HepG2 (cell line): ENCODE results near the gene FAM120C. TPM values are rescaled to one million over a fixed set of nuclear protein-coding genes. Genes with fewer than 3 reads are reported as not detected.

ENCODE experiments used
- ATAC-seq: fragments of 200-7000 bp; cut with Tn5 transposase; 3 replicates; pipeline ENCODE4 v1.9.1; 2020; ENCODE audit warnings: mild to moderate bottlenecking, moderate library complexity
- BruUV-seq: library from RNA; stranded (reverse); fragments of 400-500 nt; replicated peaks from 2 replicates; lab custom pipeline; 2021; lab: Mats Ljungman, UMichigan
- CTCF ChIA-PET: fragments of 300-600 bp; formaldehyde crosslinking; extraction: SDS; loops from one replicate; lab custom pipeline; 2021; ENCODE audit warnings: low total read pairs, inconsistent platforms, low intra/inter-chr PET ratio; lab: Yijun Ruan, JAX
- POLR2A ChIA-PET: fragments of 350-600 bp; sonication (Branson Sonifier 250); formaldehyde crosslinking; loops from one replicate; lab custom pipeline; 2020; ENCODE audit warnings: antibody characterized with exemption, inconsistent platforms; lab: Yijun Ruan, JAX
- DNase-seq: peaks from one replicate; pipeline ENCODE4 v3.0.0-alpha.2; 2015; ENCODE audit warnings: low spot score
- FAIRE-seq: peaks from 3 replicates; lab custom pipeline; 2011; peaks lifted over from hg19 to GRCh38; lab: Jason Lieb, UNC
- H2AFZ ChIP-seq: one replicate; pipeline ENCODE4 v1.6.1; 2011; ENCODE audit warnings: low read length, inconsistent platforms
- H3K27ac ChIP-seq: fragments of 300-600 bp; 3 replicates; pipeline ENCODE4 v1.8.0; 2011; ENCODE audit warnings: mixed run types, mild to moderate bottlenecking, mixed read lengths, low read length, inconsistent platforms; ENCODE audit not compliant: insufficient read depth; ENCODE audit errors: extremely low read length
- H3K27me3 ChIP-seq, 2 experiments: fragments of 200-600 bp in 1 of 2; 2 replicates in 1 of 2; 3 replicates in 1 of 2; pipeline versions ENCODE4 v1.6.0 to v1.8.0; 2011; ENCODE audit warnings: low read length in 2 of 2, mild to moderate bottlenecking in 2 of 2, moderate library complexity in 2 of 2, inconsistent platforms in 1 of 2; ENCODE audit not compliant: insufficient read depth in 2 of 2, control insufficient read depth in 1 of 2
- H3K36me3 ChIP-seq, 2 experiments: fragments of 200-600 bp in 1 of 2; replicated peaks in 1 of 2; 2 replicates in 1 of 2; 3 replicates in 1 of 2; pipeline versions ENCODE4 v1.5.1 to v1.8.0; 2011; ENCODE audit warnings: low read length in 2 of 2, inconsistent platforms in 1 of 2; ENCODE audit not compliant: insufficient read depth in 2 of 2, control insufficient read depth in 1 of 2
- H3K4me1 ChIP-seq: 2 replicates; pipeline ENCODE4 v1.5.1; 2012; ENCODE audit warnings: low read length, inconsistent platforms; ENCODE audit not compliant: insufficient read depth
- H3K4me2 ChIP-seq: 2 replicates; pipeline ENCODE4 v1.6.0; 2011; ENCODE audit warnings: low read depth, low read length, inconsistent platforms
- H3K4me3 ChIP-seq, 3 experiments: fragments of 200-600 bp in 1 of 3; sonication (generic), shearing (Covaris generic) in 1 of 3; replicated peaks in 1 of 3; 2 replicates each; pipeline ENCODE4 v1.5.1; 2011 to 2016; ENCODE audit warnings: low read length in 3 of 3, inconsistent platforms in 2 of 3, low read depth in 2 of 3, mild to moderate bottlenecking in 2 of 3, control low read depth in 1 of 3, mixed read lengths in 1 of 3; ENCODE audit not compliant: insufficient read depth in 1 of 3
- H3K79me2 ChIP-seq: one replicate; pipeline ENCODE4 v1.6.1; 2011; ENCODE audit warnings: low read length, inconsistent platforms; ENCODE audit not compliant: insufficient read depth
- H3K9ac ChIP-seq: 2 replicates; pipeline ENCODE4 v1.6.0; 2011; ENCODE audit warnings: mild to moderate bottlenecking, low read depth, low read length, inconsistent platforms; ENCODE audit not compliant: insufficient read depth
- H3K9me3 ChIP-seq: 2 replicates; pipeline ENCODE4 v1.5.1; 2012; ENCODE audit warnings: mild to moderate bottlenecking, low read length
- H4K20me1 ChIP-seq: 2 replicates; pipeline ENCODE4 v1.6.0; 2011; ENCODE audit warnings: inconsistent platforms, mild to moderate bottlenecking, low read length, moderate library complexity; ENCODE audit not compliant: insufficient read depth
- RAD51 ChIP-seq: fragments of 450-650 bp; IDR thresholded peaks from 2 replicates; pipeline ENCODE4 v1.6.1; 2016; ENCODE audit warnings: borderline replicate concordance
- RBFOX2 ChIP-seq: fragments of 200-400 bp; formaldehyde crosslinking; IDR thresholded peaks from 2 replicates; pipeline ENCODE4 v1.6.1; 2017; ENCODE audit warnings: low read depth, mild to moderate bottlenecking, low read length
- SIN3B ChIP-seq: fragments of 150-350 bp; IDR thresholded peaks from 2 replicates; pipeline ENCODE4 v1.6.1; 2014; ENCODE audit warnings: low read length
- SIX4 ChIP-seq: sonication (generic); formaldehyde crosslinking; IDR thresholded peaks from 2 replicates; pipeline ENCODE4 v1.4.0; 2020; ENCODE audit warnings: missing genetic modification reagents
- XRCC5 ChIP-seq: fragments of 200-400 bp; formaldehyde crosslinking; optimal IDR thresholded peaks from 2 replicates; pipeline ENCODE3; 2017; ENCODE audit warnings: mild to moderate bottlenecking, low read length
- ZFP82 ChIP-seq: sonication (generic); formaldehyde crosslinking; IDR thresholded peaks from 2 replicates; pipeline ENCODE4 v1.5.1; 2020; ENCODE audit warnings: mild to moderate bottlenecking, missing genetic modification reagents, borderline replicate concordance
- ZNF629 ChIP-seq: sonication (generic); formaldehyde crosslinking; conservative IDR thresholded peaks from 2 replicates; pipeline ENCODE4 v1.5.0; 2020; ENCODE audit warnings: missing genetic modification reagents
- WGBS: methylation state at CpG from one replicate; pipeline ENCODE4 v1.1.6; 2017; ENCODE audit warnings: low lambda C conversion rate; 5-methylcytosine and 5-hydroxymethylcytosine counted together
- in situ Hi-C: cut with HindIII; loops from 2 replicates; pipeline ENCODE4 v1.10.0; 2017; ENCODE audit warnings: low pct_unique_long_range_greater_than_20kb; ENCODE audit not compliant: extremely low pct_ligation_motif_present
- intact Hi-C: fragments of 100-400 bp; cut with micrococcal nuclease; formaldehyde crosslinking; loops from one replicate; pipeline ENCODE4 v1.10.0; 2022; ENCODE audit not compliant: unreplicated experiment
- polyA plus RNA-seq, 8 experiments: library from polyadenylated mRNA; depleted of rRNA in 3 of 8; stranded (reverse) in 7 of 8; unstranded in 1 of 8; fragments of >200 nt; fragmentation: Illumina TruSeq in 4 of 8; extraction: Trizol in 4 of 8; gene quantifications; 2 replicates each; pipeline versions ENCODE4 v1.2.1 to v1.2.3, GENCODE V29; 2011 to 2016; ENCODE audit warnings: low read depth in 4 of 8, missing spikeins in 1 of 8, mixed read lengths in 1 of 8; ENCODE audit not compliant: insufficient read depth in 1 of 8
- total RNA-seq, 5 experiments: library from RNA; depleted of rRNA; stranded (reverse); fragments of >200 nt; fragmentation: Illumina TruSeq; extraction: Trizol; gene quantifications; 2 replicates each; pipeline ENCODE4 v1.2.3, GENCODE V29; 2016; ENCODE audit warnings: low read depth in 1 of 5
- TF ChIP-seq, protein P1 (sequence below): sonication (generic); formaldehyde crosslinking; IDR thresholded peaks from 2 replicates; pipeline ENCODE4 v1.8.0; 2022; ENCODE audit warnings: missing genetic modification reagents, mild to moderate bottlenecking, moderate library complexity, borderline replicate concordance
- TF ChIP-seq, protein P2 (sequence below): IDR thresholded peaks from 2 replicates; pipeline ENCODE4 v1.6.1; 2016; ENCODE audit warnings: low read depth
- TF ChIP-seq, protein P3 (sequence below): sonication (generic); formaldehyde crosslinking; IDR thresholded peaks from 2 replicates; pipeline ENCODE4 v1.5.0; 2020; ENCODE audit warnings: missing genetic modification reagents

The FAM120C gene
- total and polyA plus RNA-seq, 2 of the 13 experiments (the other 11 are each of a cell fraction or from before 2014, with no cell fraction given) = 4.6 to 7.4 TPM

DNA sequence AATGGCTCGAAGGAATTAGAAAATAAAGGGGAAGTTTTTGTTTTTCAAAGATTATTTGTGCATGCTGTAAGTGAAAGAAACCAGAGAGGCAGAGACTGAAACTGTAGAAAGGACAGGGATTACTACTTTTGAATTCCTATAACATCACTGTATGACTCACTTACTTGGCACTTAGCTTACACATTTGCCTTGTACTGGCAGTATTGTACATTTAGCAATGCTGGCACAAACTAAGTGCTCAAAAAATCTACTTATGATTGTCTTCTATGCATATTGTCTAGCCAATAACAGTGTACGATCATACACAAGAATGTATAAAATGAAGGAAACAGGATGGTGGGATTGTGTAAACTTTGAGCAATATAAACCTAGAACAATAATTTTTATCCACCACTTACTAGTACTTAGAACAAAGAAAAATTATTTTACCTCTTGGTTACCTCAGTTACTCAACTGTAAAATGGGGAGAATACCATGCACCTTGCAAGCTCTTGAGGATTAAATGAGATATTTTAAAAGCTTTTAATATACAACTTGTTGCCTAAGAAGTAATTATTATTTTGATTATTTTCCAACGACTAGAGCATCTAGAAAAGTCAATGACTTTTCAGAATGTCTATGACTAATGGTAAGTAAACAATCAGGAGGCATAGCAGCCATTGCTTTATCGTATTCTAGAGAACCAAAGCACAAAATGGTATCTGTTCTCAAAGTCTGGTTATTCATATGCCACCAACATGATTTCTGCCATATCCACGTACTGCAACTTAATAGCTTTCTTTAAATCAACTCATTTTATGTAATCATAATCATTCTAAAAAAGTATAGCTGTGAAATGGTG lies 4.7 kb downstream of the FAM120C start:
- no peaks in the 10 kb centered on the region for H3K27me3 ChIP-seq
- 80% methylated on average over 5 of the region's 5 CpGs for WGBS
- peaks cover 12% of the 10 kb centered on the region for H4K20me1 ChIP-seq
- POLR2A ChIA-PET = interaction anchor here (0.7 to 0.9 kb wide), 2 partner anchors 133 to 494 kb away, joined by 3 read pairs; no protein-coding TSS in a partner anchor
- CTCF ChIA-PET = no interaction called here
- no peak overlapping the region for H2AFZ ChIP-seq
- DNase-seq (peak; percentile 12), FAIRE-seq (no peak), ATAC-seq (no peak)
- peaks cover 47% of the 10 kb centered on the region for H3K4me1 ChIP-seq
- H3K27ac ChIP-seq = no peak overlapping the region
- H3K36me3 ChIP-seq = no peaks in the 10 kb centered on the region
- H3K79me2 ChIP-seq = peaks cover 62% of the 10 kb centered on the region
- BruUV-seq = no TSS peak
- intact Hi-C loops (no loop called here), in situ Hi-C loops (no loop called here)
- TF ChIP-seq ZFP82 (CRISPR knock-in tag) = no peak
- TF ChIP-seq, protein P1, sequence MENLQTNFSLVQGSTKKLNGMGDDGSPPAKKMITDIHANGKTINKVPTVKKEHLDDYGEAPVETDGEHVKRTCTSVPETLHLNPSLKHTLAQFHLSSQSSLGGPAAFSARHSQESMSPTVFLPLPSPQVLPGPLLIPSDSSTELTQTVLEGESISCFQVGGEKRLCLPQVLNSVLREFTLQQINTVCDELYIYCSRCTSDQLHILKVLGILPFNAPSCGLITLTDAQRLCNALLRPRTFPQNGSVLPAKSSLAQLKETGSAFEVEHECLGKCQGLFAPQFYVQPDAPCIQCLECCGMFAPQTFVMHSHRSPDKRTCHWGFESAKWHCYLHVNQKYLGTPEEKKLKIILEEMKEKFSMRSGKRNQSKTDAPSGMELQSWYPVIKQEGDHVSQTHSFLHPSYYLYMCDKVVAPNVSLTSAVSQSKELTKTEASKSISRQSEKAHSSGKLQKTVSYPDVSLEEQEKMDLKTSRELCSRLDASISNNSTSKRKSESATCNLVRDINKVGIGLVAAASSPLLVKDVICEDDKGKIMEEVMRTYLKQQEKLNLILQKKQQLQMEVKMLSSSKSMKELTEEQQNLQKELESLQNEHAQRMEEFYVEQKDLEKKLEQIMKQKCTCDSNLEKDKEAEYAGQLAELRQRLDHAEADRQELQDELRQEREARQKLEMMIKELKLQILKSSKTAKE (CRISPR knock-in tag) = no peak
- TF ChIP-seq SIX4 (CRISPR knock-in tag) = no peak
- TF ChIP-seq, protein P2, sequence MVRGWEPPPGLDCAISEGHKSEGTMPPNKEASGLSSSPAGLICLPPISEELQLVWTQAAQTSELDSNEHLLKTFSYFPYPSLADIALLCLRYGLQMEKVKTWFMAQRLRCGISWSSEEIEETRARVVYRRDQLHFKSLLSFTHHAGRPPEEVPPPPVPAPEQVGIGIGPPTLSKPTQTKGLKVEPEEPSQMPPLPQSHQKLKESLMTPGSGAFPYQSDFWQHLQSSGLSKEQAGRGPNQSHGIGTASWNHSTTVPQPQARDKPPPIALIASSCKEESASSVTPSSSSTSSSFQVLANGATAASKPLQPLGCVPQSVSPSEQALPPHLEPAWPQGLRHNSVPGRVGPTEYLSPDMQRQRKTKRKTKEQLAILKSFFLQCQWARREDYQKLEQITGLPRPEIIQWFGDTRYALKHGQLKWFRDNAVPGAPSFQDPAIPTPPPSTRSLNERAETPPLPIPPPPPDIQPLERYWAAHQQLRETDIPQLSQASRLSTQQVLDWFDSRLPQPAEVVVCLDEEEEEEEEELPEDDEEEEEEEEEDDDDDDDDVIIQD (CRISPR knock-in tag) = 0 out of 2 replicates have a peak, but pooled peaks have one; percentile 20
- TF ChIP-seq SIN3B = no peak
- TF ChIP-seq XRCC5 = no peak
- TF ChIP-seq RAD51 = no peak
- TF ChIP-seq, protein P3, sequence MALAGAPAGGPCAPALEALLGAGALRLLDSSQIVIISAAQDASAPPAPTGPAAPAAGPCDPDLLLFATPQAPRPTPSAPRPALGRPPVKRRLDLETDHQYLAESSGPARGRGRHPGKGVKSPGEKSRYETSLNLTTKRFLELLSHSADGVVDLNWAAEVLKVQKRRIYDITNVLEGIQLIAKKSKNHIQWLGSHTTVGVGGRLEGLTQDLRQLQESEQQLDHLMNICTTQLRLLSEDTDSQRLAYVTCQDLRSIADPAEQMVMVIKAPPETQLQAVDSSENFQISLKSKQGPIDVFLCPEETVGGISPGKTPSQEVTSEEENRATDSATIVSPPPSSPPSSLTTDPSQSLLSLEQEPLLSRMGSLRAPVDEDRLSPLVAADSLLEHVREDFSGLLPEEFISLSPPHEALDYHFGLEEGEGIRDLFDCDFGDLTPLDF (CRISPR knock-in tag) = no peak
- TF ChIP-seq RBFOX2 = 0 out of 2 replicates have a peak, but pooled peaks have one; percentile 31
- peak; percentile 51; the same call in 1 of the 2 replicates for TF ChIP-seq ZNF629 (CRISPR knock-in tag)
- H3K4me2 ChIP-seq = 0 out of 2 replicates have a peak overlapping the region, but pooled peaks have one; percentile 23
- no peak overlapping the region for H3K4me3 ChIP-seq
- no peaks in the 10 kb centered on the region for H3K9me3 ChIP-seq
- H3K9ac ChIP-seq = no peak overlapping the region
